DOHH2 (cell line): ENCODE measurements around the gene IRF4.

Source experiments
- H3F3A ChIP-seq: fragments of 200-600 bp; sonication (generic), shearing (Covaris generic); 2 replicates; pipeline ENCODE4 v1.6.0; 2016; ENCODE audit warnings: antibody characterized with exemption, mild to moderate bottlenecking; ENCODE audit not compliant: control insufficient read depth, insufficient read depth
- H3K27ac ChIP-seq: fragments of 200-600 bp; sonication (generic); 2 replicates; pipeline ENCODE4 v1.5.1; 2014; ENCODE audit warnings: low read depth, mild to moderate bottlenecking, low read length, moderate library complexity
- H3K27me3 ChIP-seq: fragments of 200-600 bp; sonication (generic); 2 replicates; pipeline ENCODE4 v1.6.1; 2014; ENCODE audit warnings: mild to moderate bottlenecking, low read length, mixed read lengths; ENCODE audit not compliant: control insufficient read depth
- H3K36me3 ChIP-seq: fragments of 200-600 bp; sonication (generic); 2 replicates; pipeline ENCODE4 v1.6.1; 2014; ENCODE audit warnings: mild to moderate bottlenecking, low read length, moderate library complexity, mixed read lengths; ENCODE audit not compliant: control insufficient read depth
- H3K4me1 ChIP-seq: fragments of 200-600 bp; sonication (generic); 2 replicates; pipeline ENCODE4 v1.6.1; 2014; ENCODE audit warnings: mild to moderate bottlenecking, low read length, mixed read lengths; ENCODE audit not compliant: control insufficient read depth
- H3K4me2 ChIP-seq: fragments of 200-600 bp; sonication (generic); 2 replicates; pipeline ENCODE4 v1.6.0; 2014; ENCODE audit warnings: mild to moderate bottlenecking, low read length, moderate library complexity
- H3K4me3 ChIP-seq: fragments of 200-600 bp; sonication (generic); 2 replicates; pipeline ENCODE4 v1.5.1; 2014; ENCODE audit warnings: mild to moderate bottlenecking, low read length, mixed read lengths
- H3K79me2 ChIP-seq: fragments of 200-600 bp; sonication (generic); 2 replicates; pipeline ENCODE4 v1.6.1; 2014; ENCODE audit warnings: mild to moderate bottlenecking, low read length, mixed read lengths; ENCODE audit not compliant: control insufficient read depth
- H3K9me2 ChIP-seq: fragments of 200-600 bp; sonication (generic); replicated peaks from 2 replicates; pipeline ENCODE4 v1.6.1; 2014; ENCODE audit warnings: mild to moderate bottlenecking, low read length, mixed read lengths; ENCODE audit not compliant: control insufficient read depth
- H3K9me3 ChIP-seq: fragments of 200-600 bp; sonication (generic); 2 replicates; pipeline ENCODE4 v1.6.1; 2014; ENCODE audit warnings: antibody characterized with exemption, low read length, mixed read lengths; ENCODE audit not compliant: control insufficient read depth, insufficient read depth
- H4K20me1 ChIP-seq: fragments of 200-600 bp; sonication (generic); 2 replicates; pipeline ENCODE4 v1.6.0; 2014; ENCODE audit warnings: low read depth, mild to moderate bottlenecking, antibody characterized with exemption, low read length, moderate library complexity; ENCODE audit not compliant: control insufficient read depth, insufficient read depth
- EZH2phosphoT487 ChIP-seq: fragments of 200-600 bp; sonication (generic); IDR thresholded peaks from 2 replicates; pipeline ENCODE4 v1.6.1; 2017; ENCODE audit warnings: borderline replicate concordance, mild to moderate bottlenecking, antibody characterized with exemption, low read length, moderate library complexity, mixed read lengths
- TF ChIP-seq, protein P1 (sequence below): fragments of 200-600 bp; sonication (generic); IDR thresholded peaks from one replicate; pipeline ENCODE4 v1.5.1; 2014; ENCODE audit warnings: antibody characterized with exemption, mild to moderate bottlenecking, low read depth, low read length; ENCODE audit not compliant: poor library complexity, severe bottlenecking

IRF4 gene

DNA sequence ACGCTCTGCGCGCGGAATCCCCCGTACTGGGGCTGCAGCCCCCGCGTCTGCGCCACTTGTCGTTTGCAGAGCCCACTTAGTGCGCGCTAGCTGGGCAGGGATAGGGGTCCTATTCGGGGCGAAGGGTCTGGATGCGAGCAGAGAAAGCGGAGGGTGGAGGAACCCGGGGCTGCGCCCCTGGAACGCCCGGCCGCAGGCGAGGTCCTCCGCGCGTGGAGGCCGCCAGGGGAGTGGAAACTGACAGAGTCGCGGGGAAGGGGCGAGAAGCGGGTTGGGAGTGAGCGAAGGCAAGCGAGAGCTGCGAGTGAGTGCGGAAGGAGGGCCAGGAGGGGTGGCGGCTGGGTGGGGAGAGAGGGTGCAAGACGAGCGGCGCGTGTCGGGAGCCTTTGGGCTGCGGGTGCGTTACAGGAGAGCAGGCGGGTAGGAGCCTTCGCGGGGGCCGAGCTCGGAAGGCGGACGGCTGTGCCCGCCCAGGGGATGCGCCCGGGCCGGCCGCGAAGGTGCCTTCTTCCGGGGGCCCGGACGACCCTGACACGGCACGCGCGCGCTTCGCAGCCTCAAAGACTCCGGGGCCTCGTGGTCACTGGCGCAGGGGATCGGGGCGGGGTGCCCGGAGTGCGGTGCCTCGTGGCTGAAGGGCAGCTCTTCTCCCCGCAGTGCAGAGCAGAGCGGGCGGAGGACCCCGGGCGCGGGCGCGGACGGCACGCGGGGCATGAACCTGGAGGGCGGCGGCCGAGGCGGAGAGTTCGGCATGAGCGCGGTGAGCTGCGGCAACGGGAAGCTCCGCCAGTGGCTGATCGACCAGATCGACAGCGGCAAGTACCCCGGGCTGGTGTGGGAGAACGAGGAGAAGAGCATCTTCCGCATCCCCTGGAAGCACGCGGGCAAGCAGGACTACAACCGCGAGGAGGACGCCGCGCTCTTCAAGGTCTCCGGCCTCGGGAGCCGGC, 1.2 kb downstream of the IRF4 start:
- no peaks in the 10 kb centered on the region for H3F3A ChIP-seq
- H3K36me3 ChIP-seq, result no peaks in the 10 kb centered on the region
- H3K9me3 ChIP-seq, result no peaks in the 10 kb centered on the region
- no peaks in the 10 kb centered on the region for H3K9me2 ChIP-seq
- no peak overlapping the region for H3K4me2 ChIP-seq
- peaks cover 61% of the 10 kb centered on the region for H3K27me3 ChIP-seq
- no peak overlapping the region for H3K27ac ChIP-seq
- H4K20me1 ChIP-seq, result no peaks in the 10 kb centered on the region
- TF ChIP-seq, protein P1, sequence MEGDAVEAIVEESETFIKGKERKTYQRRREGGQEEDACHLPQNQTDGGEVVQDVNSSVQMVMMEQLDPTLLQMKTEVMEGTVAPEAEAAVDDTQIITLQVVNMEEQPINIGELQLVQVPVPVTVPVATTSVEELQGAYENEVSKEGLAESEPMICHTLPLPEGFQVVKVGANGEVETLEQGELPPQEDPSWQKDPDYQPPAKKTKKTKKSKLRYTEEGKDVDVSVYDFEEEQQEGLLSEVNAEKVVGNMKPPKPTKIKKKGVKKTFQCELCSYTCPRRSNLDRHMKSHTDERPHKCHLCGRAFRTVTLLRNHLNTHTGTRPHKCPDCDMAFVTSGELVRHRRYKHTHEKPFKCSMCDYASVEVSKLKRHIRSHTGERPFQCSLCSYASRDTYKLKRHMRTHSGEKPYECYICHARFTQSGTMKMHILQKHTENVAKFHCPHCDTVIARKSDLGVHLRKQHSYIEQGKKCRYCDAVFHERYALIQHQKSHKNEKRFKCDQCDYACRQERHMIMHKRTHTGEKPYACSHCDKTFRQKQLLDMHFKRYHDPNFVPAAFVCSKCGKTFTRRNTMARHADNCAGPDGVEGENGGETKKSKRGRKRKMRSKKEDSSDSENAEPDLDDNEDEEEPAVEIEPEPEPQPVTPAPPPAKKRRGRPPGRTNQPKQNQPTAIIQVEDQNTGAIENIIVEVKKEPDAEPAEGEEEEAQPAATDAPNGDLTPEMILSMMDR, result no peak
- TF ChIP-seq EZH2phosphoT487, result 0 out of 2 replicates have a peak, but pooled peaks have one; percentile 40
- no peaks in the 10 kb centered on the region for H3K4me1 ChIP-seq
- H3K79me2 ChIP-seq, result no peaks in the 10 kb centered on the region
- H3K4me3 ChIP-seq, result no peak overlapping the region

DNA sequence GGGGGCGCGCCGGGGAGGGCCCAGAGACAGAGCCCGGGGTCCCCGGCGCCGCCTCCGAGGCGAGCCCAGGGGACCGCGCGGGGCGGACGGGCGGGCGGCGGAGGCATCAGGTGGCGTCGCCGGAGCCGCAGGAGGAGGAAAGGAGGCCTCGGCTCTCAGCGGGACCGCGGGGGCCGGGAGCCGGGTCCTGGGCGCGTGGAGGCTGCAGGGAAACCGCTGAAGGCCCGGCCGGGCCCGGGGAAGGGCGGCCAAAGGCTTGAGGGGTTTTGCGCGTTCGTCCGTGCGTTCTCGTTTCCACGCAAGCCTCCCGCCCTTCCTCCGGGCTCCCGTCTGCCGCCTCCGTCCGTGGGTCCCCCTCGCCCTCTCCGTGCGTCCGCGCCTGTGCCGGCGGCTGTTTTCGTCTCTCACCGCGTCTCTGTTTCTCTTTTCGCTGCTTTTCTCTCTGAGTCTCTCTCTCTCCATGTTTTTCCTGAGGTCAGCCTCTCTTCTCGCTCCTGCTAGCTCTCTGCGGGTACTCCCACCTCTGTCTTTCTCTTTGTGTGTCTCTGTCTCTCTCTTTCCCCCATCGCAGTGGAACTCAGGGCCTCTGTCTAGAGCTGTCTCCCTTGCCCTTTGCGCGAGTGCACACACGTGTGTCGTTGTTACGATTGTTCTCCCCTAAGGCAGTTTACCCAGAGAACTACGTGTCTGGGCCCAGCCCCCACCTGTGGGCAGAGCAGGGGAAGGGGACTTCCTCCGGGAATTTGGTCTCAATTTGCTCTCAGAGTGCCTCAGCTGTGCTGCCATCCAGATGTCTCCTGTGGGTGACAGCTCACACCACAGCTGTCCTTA, 2.1 kb downstream of the IRF4 start:
- Histone ChIP-seq H3K27ac (no peak overlapping the region), H3F3A (no peaks in the 10 kb centered on the region), H3K9me2 (no peaks in the 10 kb centered on the region), H3K79me2 (no peaks in the 10 kb centered on the region), H3K4me3 (no peak overlapping the region), H4K20me1 (no peaks in the 10 kb centered on the region), H3K4me1 (no peaks in the 10 kb centered on the region), H3K4me2 (no peak overlapping the region), H3K9me3 (no peaks in the 10 kb centered on the region), H3K27me3 (peaks cover 53% of the 10 kb centered on the region), H3K36me3 (no peaks in the 10 kb centered on the region)
- TF ChIP-seq, protein P1, result no peak
- no peak for TF ChIP-seq EZH2phosphoT487

DNA sequence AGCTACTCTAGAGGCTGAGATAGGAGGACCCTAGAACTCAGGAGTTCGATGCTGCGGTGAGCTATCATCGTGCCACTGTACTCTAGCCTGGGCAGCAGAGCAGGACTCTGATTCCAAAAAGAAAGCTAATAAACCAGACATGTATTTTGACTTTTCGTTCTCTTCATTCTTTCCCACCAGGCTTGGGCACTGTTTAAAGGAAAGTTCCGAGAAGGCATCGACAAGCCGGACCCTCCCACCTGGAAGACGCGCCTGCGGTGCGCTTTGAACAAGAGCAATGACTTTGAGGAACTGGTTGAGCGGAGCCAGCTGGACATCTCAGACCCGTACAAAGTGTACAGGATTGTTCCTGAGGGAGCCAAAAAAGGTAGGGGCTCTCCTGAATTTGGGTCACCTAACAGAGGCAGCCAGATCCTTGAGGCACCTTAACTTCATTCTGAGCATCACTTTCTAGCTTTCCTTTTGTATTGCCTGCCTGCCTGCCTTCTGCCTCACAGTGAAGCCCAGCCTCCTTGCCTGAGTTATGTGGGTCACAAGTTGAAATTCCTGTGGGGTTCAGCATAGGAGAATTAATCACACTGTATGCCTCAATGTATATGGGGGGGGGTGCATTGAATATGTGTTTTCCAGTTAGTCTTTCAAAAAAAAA, 3.2 kb downstream of the IRF4 start:
- Histone ChIP-seq H3K9me3 (no peaks in the 10 kb centered on the region), H3K4me1 (no peaks in the 10 kb centered on the region; the same call in 1 of the 2 replicates), H3K27me3 (peaks cover 42% of the 10 kb centered on the region), H3K79me2 (no peaks in the 10 kb centered on the region), H3K9me2 (no peaks in the 10 kb centered on the region), H4K20me1 (no peaks in the 10 kb centered on the region), H3K4me3 (no peak overlapping the region), H3F3A (no peaks in the 10 kb centered on the region), H3K36me3 (no peaks in the 10 kb centered on the region), H3K4me2 (no peak overlapping the region), H3K27ac (no peak overlapping the region)
- TF ChIP-seq, protein P1, result no peak
- no peak for TF ChIP-seq EZH2phosphoT487
